ENCODE measurements around the gene ISL1. TPM values are rescaled to one million over a fixed set of nuclear protein-coding genes. Genes with fewer than 3 reads are reported as not detected.

ISL1 gene
- total RNA-seq, 4 donors from 2014 or later: 0.13 TPM; not detected in 3

DNA sequence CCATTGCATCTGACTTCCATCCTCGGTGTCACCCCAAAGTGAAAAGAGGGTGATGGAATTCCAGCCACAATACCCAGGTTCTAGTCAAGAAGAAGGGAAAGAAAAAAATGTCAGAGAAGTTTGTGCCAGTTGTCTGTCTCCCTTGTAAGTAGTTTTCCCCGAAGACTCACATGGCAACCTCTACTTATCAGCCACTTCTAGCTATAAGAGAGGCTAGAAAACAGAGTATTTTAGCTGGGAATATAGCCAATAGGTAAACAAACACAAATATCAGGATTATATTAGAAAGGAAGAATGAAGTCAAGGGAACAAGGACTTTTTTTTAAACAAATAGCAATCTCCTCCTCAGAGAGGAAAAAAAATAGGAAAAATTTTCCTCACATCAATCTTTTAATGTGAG lies 12.2 kb upstream of the ISL1 start:
- no peaks in the 10 kb centered on the region for H3K9me3 ChIP-seq
- intact Hi-C loops (cut with DNase I): no loop called here
- DNase-seq: no peak
- TF ChIP-seq, protein P1, sequence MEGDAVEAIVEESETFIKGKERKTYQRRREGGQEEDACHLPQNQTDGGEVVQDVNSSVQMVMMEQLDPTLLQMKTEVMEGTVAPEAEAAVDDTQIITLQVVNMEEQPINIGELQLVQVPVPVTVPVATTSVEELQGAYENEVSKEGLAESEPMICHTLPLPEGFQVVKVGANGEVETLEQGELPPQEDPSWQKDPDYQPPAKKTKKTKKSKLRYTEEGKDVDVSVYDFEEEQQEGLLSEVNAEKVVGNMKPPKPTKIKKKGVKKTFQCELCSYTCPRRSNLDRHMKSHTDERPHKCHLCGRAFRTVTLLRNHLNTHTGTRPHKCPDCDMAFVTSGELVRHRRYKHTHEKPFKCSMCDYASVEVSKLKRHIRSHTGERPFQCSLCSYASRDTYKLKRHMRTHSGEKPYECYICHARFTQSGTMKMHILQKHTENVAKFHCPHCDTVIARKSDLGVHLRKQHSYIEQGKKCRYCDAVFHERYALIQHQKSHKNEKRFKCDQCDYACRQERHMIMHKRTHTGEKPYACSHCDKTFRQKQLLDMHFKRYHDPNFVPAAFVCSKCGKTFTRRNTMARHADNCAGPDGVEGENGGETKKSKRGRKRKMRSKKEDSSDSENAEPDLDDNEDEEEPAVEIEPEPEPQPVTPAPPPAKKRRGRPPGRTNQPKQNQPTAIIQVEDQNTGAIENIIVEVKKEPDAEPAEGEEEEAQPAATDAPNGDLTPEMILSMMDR (IDR thresholded peaks at IDR 0.05): no peak
- no peak for TF ChIP-seq POLR2A (IDR thresholded peaks at IDR 0.05)
- H3K36me3 ChIP-seq: no peaks in the 10 kb centered on the region
- H3K4me3 ChIP-seq: no peak overlapping the region
- WGBS, 2 donors: 47 to 54% methylated on average over 2 of the region's 2 CpGs
- H3K27me3 ChIP-seq: peaks cover 0 to 22% (median 2%) of the 10 kb centered on the region in 4 donors
- H3K27ac ChIP-seq: no peak overlapping the region
- no peaks in the 10 kb centered on the region for H3K4me1 ChIP-seq

DNA sequence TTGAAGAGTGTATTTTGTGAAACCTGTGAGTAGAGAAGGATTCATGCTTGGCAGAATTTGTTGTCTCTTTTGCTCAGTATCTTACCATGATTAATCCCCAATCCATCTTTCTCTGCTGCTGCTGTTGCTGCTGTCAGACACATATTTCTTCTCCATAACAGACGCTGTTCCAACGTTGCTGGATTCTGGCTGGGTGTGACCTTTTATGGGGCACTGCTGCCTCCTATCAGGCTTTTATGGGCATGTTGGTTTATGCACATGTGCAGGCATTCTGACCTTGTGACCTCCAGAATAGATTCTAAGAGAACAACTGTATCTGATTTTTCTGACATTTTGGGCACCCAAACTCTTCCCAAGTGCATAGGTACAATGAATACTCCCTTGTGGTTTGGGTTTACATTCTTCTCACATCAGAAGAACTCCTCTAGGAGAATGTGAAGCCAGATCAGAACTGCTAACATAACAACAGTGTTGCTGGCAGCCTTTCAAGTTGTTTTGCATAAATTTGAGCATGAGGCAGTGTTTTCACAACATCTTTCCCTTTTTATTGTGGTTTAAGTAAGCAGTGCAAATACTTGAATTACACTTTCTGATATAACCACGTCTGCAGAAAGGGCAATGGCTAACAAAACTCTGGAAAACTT lies 9.2 kb upstream of the ISL1 start:
- no peaks in the 10 kb centered on the region for H3K9me3 ChIP-seq
- peaks cover 12 to 52% (median 18%) of the 10 kb centered on the region in 4 donors for H3K27me3 ChIP-seq
- peaks cover 3 to 7% (median 4%) of the 10 kb centered on the region in 3 donors for H3K4me1 ChIP-seq
- no peak for TF ChIP-seq POLR2A (IDR thresholded peaks at IDR 0.05)
- TF ChIP-seq, protein P1 (IDR thresholded peaks at IDR 0.05): no peak
- intact Hi-C loops (cut with DNase I): no loop called here
- WGBS, 2 donors: 15 to 32% methylated on average over 3 of the region's 3 CpGs
- no peaks in the 10 kb centered on the region for H3K36me3 ChIP-seq
- H3K27ac ChIP-seq: no peak overlapping the region
- no peak for DNase-seq
- H3K4me3 ChIP-seq: no peak overlapping the region

DNA sequence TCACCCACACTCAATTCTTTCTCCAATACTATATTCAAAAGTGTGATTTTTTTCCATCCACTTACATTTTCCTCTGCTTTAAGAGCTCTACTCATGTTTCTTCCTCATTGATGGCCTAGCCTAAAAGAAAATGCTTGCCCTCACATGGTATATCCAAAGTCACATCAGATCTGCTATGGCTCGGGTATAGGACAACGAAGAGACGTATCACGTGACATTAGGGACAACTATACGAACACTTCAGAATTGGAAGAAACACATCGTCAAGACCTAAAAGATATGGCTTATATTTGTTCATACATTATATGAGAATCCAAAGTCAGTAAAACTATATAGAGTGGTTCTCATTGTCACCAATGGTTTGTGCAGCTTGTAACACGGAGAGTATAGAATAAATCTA lies 8.2 kb upstream of the ISL1 start:
- Histone ChIP-seq H3K27me3 (peaks cover 16 to 63% (median 24%) of the 10 kb centered on the region in 4 donors), H3K27ac (no peak overlapping the region)
- TF ChIP-seq POLR2A (IDR thresholded peaks at IDR 0.05): no peak
- TF ChIP-seq, protein P1 (IDR thresholded peaks at IDR 0.05): no peak

DNA sequence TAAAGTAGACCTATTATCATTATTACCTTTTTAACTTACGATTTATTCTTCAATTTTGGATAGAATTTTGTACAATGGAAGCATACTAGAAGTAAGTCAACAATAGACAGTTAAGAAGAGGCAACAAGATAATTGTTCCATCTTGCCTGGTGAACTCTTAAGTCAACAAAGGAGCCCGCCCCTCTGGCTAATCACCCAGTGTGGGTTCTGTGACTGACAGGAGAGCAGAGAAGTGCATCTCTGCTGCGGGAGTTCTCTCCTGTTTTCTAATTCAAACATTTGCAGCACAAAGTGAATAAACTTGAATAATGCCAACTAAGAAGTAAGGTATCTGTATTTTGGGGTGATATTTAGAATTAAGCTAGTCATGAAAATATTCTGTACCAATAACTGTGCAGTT lies 6.7 kb upstream of the ISL1 start:
- Histone ChIP-seq H3K4me3 (no peak overlapping the region), H3K36me3 (no peaks in the 10 kb centered on the region), H3K27me3 (peaks cover 16 to 77% (median 25%) of the 10 kb centered on the region in 4 donors), H3K27ac (no peak overlapping the region), H3K9me3 (no peaks in the 10 kb centered on the region), H3K4me1 (peaks cover 3 to 11% (median 5%) of the 10 kb centered on the region in 3 donors)
- intact Hi-C loops (cut with DNase I): no loop called here
- TF ChIP-seq POLR2A (IDR thresholded peaks at IDR 0.05): no peak
- TF ChIP-seq, protein P1 (IDR thresholded peaks at IDR 0.05): no peak
- 20 to 30% methylated on average over 3 of the region's 3 CpGs for WGBS, 2 donors
- DNase-seq: no peak

More for the DNA sequence above, 8.2 kb upstream of the ISL1 start:
- WGBS, 2 donors: 82 to 88% methylated on average over 7 of the region's 7 CpGs
- intact Hi-C loops (cut with DNase I): no loop called here
- no peak for DNase-seq
- H3K36me3 ChIP-seq: no peaks in the 10 kb centered on the region
- no peak overlapping the region for H3K4me3 ChIP-seq
- H3K4me1 ChIP-seq: peaks cover 3 to 11% (median 5%) of the 10 kb centered on the region in 3 donors
- no peaks in the 10 kb centered on the region for H3K9me3 ChIP-seq

DNA sequence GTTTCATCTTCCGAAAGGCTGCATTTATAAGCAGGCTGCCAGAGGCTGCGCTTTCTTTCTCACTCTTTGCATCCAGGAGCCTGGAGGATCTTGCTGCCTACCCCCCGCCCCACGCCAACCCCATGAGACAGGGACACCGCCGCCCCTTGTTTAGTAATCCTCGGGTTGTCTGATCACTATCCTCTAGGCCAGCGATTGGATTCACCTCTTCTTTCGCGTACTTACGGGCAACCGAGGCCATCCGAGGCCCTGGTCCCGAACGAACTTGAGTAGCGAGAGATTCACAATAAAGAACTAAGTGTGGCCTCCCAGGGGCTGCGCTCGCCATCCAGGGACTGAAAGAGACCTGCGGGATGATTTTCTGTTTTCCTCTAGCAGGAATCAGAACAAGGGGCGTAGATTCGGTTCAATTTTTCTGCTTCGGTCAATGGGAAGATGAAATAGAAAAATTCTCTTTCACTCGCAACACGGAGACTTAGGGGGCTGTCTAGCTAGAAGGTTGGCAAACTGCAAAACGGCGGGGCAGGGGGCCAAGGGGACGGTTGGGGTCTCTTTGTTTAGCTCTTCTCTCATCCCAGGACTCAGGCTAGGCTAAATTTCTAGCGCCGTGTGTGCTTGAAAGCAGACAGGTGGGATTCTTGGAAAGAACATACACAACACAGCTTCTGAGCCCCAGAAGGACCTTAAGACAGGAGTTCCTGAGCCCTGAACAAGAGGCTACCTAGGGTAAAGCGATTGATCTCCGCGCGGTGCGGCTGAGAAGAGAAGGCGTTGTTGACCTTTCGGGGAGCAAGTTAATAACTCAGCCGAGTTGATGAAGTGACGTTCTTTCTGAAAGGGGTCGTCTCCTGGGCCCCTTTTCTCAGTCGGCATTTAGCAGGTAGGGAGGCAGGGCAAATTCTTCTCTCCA lies 5.8 kb upstream of the ISL1 start:
- no peak for DNase-seq
- Histone ChIP-seq H3K4me3 (no peak overlapping the region), H3K9me3 (no peaks in the 10 kb centered on the region), H3K27me3 (peaks cover 16 to 86% (median 25%) of the 10 kb centered on the region in 4 donors), H3K27ac (no peak overlapping the region), H3K4me1 (peaks cover 3 to 14% (median 5%) of the 10 kb centered on the region in 3 donors), H3K36me3 (no peaks in the 10 kb centered on the region)
- intact Hi-C loops (cut with DNase I): no loop called here
- WGBS, 2 donors: 23 to 35% methylated on average over 32 to 36 of the region's 40 CpGs
- TF ChIP-seq, protein P1 (IDR thresholded peaks at IDR 0.05): no peak
- no peak for TF ChIP-seq POLR2A (IDR thresholded peaks at IDR 0.05)
